HG02970 (cell line): ENCODE results near the gene SLC35F3.
"Not testable (repeated sequence)": the region's sequence is repeated elsewhere in the genome, so short reads cannot be mapped to it uniquely, and the experiment has no call there.

ENCODE experiments used
- ATAC-seq: cut with Tn5 transposase; IDR thresholded peaks from one replicate; pipeline ENCODE4 v1.9.1; 2021; ENCODE audit warnings: mild to moderate bottlenecking, moderate library complexity, moderate number of reproducible peaks; ENCODE audit not compliant: unreplicated experiment, low FRiP score

The SLC35F3 gene

DNA sequence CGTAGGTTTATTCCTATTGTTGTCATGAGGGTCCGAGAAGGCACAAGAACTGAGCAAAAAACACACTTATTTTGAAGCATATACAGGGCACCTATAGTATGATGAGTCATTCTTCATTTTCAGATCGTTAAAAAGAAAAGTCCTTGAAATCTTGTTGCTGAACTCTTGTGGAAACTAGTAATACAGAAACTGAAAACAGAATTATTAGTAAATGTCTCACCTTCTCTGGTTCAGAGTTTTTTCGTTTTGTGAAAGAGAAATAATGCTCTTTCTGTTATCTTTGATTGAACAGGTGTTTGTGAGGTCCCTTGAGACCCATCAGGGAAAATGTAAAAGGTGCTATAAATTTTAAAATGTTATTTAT is 366.7 kb downstream of the SLC35F3 start:
- ATAC-seq: peak; percentile 93

- ATAC-seq: no peak
These were observed 368.3 kb downstream of the SLC35F3 start for GRCh38 chr1:234272656-234273312.

DNA sequence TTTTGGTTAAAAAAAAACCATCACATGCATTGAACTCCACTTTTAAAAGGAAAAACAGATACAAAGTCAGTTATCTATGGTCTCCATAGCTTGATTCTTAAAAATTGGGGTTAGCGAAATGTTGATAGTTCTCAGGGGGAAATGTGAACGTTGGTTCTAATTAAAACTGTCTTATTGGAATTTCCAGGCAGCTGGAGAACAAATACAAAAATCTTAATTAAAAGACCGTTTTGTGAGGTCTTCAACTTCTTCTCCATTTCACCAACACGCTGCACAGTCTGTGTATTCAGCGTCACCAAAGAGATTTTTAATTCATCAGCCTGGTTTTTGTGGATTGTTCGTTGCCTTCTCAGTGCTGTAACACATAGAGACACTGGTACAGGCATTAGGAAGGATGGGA is 369.5 kb downstream of the SLC35F3 start:
- ATAC-seq: no peak

DNA sequence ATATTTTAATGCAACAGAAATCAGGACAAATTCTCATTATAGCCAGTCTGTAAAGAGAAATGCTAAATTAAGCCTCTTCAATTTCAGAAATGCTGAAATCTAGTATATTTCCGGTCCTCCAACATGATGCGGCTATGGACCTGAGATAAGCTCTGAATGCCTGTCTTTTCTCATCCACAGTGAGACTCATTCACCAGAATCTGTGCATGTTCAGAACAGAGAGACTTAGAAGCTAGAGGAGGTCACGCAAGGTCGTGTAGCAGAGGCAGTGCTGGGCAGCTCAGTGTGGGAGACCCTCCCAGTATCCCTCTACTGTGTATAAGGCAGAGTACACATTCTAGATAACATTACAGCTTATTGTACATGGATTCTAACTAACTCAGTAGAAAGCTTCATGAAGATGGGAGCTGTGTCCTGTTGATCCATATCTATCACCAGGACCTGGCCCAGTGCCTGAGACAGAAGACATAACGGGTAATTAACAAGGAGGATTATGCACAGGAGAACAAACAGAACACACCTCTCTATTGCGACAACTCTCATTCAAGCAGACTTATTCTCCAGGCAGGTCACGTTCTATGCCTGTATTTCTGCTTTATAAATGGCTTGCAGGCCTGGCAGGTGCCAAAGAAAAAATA is 371.8 kb downstream of the SLC35F3 start:
- ATAC-seq: no peak

GRCh38 chr1:234277161-234277868 is 372.8 kb downstream of the SLC35F3 start:
- no peak for ATAC-seq

DNA sequence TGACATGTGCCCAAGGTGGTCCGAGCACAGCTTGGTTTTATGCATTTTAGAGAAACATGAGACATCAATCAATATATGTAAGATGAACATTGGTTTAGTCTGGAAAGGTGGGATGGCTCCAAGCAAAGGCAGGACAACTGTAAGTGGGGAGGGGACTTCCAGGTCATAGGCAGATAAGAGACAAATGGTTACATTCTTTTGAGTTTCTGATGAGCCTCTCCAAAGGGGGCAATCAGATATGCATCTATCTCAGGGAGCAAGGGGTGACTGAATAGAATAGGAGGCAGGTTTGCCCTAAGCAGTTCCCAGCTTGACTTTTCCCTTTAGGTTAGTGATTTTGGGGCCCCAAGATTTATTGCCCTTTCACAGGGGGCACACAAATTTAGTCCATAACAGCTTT is 374.5 kb downstream of the SLC35F3 start:
- no peak for ATAC-seq

GRCh38 chr1:234280500-234280899 is 376.0 kb downstream of the SLC35F3 start:
- no peak for ATAC-seq

DNA sequence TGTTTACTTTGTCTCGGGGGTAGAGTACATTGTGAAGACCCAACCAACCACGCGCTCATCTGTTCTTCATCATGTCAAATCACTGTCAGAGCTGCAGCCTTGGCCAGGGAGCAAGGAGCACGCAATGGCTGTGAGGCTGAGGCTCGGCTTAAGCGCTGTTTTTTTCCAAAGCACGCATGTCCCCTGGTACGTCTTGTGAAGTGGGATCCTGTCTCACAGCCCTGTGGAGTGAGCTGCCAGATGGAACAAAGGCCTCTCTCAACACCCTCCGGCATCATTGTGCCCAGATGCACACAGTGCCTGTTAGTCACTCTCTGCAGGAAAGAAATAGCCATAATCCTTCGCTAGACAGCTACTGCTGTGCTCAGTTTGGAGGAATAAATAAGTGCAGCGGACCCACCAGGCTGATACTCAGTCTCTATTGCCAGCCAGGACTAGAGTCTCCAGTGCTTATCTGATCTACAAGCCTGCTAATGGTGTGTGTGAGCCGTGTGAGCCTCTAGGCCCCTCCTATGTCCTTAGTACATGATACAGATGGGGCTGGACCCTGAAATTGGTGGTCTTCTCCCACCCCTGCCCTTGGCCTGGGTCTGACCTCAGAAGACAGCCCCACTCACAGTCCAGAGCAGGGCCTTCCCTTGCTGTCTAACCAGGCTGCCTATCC is 377.5 kb downstream of the SLC35F3 start:
- ATAC-seq: no peak

- ATAC-seq: no peak
These were observed 381.7 kb downstream of the SLC35F3 start for GRCh38 chr1:234286206-234286605.

- no peak for ATAC-seq
These were observed 384.5 kb downstream of the SLC35F3 start for GRCh38 chr1:234288946-234289345.

- ATAC-seq: no peak
These were observed 385.2 kb downstream of the SLC35F3 start for GRCh38 chr1:234289538-234290305.

GRCh38 chr1:234292011-234292410 is 387.5 kb downstream of the SLC35F3 start:
- ATAC-seq: no peak

- ATAC-seq: no peak
These were observed 388.1 kb downstream of the SLC35F3 start for GRCh38 chr1:234292548-234292947.

DNA sequence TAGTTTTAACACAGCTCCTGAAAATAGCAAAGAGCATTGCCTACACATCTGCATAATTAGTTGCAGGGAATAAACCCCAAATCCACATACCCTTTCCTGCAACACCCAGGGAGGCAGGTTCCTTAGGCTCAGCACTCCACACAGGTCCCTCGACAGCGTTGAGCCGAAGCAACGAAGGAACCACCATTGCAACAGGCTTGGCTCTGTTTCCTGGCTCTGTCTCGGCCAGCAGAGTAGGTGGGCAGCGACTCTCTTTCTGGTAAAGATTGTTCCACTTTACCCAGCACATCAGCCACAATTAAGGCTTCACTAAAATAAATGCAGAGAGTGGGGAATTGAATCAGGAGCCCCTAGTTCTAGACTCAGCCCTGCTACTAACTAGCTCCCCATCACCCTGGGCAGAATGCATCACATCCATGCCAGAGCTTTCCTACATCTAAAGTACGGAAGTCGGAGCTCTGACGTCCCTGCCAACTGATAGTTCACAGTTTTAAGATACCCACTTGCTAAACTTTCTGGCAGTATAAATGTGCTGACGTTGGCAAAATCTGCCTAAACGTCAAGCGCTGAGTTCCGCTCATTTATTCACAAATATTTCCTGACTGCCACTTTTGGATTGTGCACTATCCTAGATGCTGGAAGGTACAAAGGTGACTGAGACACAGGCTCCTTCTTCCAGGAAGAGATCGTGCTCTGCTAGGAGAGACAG is 389.8 kb downstream of the SLC35F3 start:
- no peak for ATAC-seq

- no peak for ATAC-seq
These were observed 390.6 kb downstream of the SLC35F3 start for GRCh38 chr1:234295068-234295467.

- no peak for ATAC-seq
These were observed 391.1 kb downstream of the SLC35F3 start for GRCh38 chr1:234295626-234296025.

DNA sequence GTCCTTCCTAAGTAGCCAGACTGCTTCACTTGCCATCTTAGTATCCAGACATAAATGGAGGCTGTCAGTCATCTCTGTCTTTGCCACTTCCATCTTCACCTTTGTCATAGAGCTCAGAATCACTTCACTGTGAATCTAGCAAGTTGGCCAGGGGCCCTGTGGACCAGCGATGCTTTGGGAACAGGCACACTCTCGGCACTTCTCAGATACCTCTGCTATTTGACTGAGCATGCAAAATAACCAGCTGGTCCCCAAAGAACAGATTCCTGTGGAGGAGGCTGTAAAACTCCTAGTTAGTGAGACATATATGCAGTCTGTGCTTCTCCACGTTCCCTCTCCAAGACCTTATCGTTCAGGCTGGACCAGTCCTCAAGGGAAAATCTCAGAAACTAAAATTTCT is 392.0 kb downstream of the SLC35F3 start:
- no peak for ATAC-seq

GRCh38 chr1:234297668-234298067 is 393.2 kb downstream of the SLC35F3 start:
- ATAC-seq: no peak

DNA sequence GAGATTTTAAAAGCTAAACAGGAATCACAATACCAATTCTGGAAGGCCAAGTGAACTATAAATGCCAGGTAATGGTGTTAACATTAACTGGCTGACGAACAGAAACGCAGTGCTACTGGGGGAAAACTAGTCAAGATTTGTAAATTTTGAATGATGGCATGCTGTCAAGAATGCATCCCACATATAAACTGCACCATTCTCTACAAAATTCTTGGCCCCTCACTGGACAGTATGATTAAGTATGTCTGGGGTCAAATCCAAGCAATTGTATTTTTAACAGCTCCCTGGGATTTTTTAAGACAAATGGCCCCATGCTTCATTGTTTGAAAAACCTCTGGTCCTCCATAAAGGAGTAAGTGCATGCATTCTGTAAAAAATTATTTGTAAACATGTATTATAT is 395.6 kb downstream of the SLC35F3 start:
- ATAC-seq: no peak

- ATAC-seq: not testable (repeated sequence)
These were observed 397.2 kb downstream of the SLC35F3 start for GRCh38 chr1:234301663-234302062.
